Ovary (tissue), 9 donors: ENCODE results near the gene ZC3H14. TPM values are rescaled to one million over a fixed set of nuclear protein-coding genes. Genes with fewer than 3 reads are reported as not detected.

ENCODE experiments used
- DNase-seq, 5 donors: peaks; one replicate each; pipeline ENCODE4 v3.0.0-alpha.2; 2019 to 2020
- H3K27ac ChIP-seq, 2 donors: fragments of 200-600 bp; one replicate each; pipeline versions ENCODE4 v1.5.1 to v1.8.0; 2019 to 2022
- H3K27me3 ChIP-seq: fragments of 200-600 bp; one replicate; pipeline ENCODE4 v1.8.0; 2022
- H3K36me3 ChIP-seq: fragments of 200-600 bp; sonication (generic); one replicate; pipeline ENCODE4 v1.5.1; 2019
- H3K4me1 ChIP-seq: one replicate; pipeline ENCODE4 v1.8.1; 2013; ENCODE audit warnings: mild to moderate bottlenecking, moderate library complexity; ENCODE audit not compliant: insufficient read depth
- H3K4me3 ChIP-seq: fragments of 200-600 bp; sonication (generic); one replicate; pipeline ENCODE4 v1.5.1; 2017
- H3K9me3 ChIP-seq, 2 donors: fragments of 200-600 bp in 1 of 2; sonication (generic) in 1 of 2; one replicate each; pipeline versions ENCODE4 v1.5.1 to v1.8.1; 2013 to 2019; ENCODE audit warnings: mild to moderate bottlenecking in 1 of 2, moderate library complexity in 1 of 2
- CTCF ChIP-seq, 3 donors: fragments of 450-650 bp in 2 of 3; fragments of 200-600 bp in 1 of 3; IDR thresholded peaks; one replicate each; pipeline versions ENCODE4 v1.5.1 to v1.8.0; 2016 to 2022; ENCODE audit warnings: antibody characterized with exemption in 3 of 3, mild to moderate bottlenecking in 1 of 3
- EP300 ChIP-seq: sonication (generic); formaldehyde crosslinking; IDR thresholded peaks from one replicate; pipeline ENCODE4 v1.6.1; 2017; ENCODE audit warnings: antibody characterized with exemption
- POLR2A ChIP-seq: fragments of 450-650 bp; IDR thresholded peaks from one replicate; pipeline ENCODE4 v1.6.1; 2017; ENCODE audit warnings: antibody characterized with exemption, mild to moderate bottlenecking, moderate library complexity
- WGBS, 3 donors: extraction: QIAGEN DNeasy Blood & Tissue Kit in 1 of 3; methylation state at CpG; one replicate each; pipeline versions ENCODE4 v1.1.5 to v1.1.7; 2013 to 2017; 5-methylcytosine and 5-hydroxymethylcytosine counted together
- intact Hi-C, 4 donors: fragments of 100-400 bp; cut with DNase I; formaldehyde crosslinking; loops; one replicate each; pipeline versions ENCODE4 v1.11.0 to v1.15.1; 2022 to 2023
- polyA plus RNA-seq, 2 donors: library from polyadenylated mRNA; stranded (reverse); fragments of 200-250 nt in 1 of 2; fragments of 350-450 nt in 1 of 2; fragmentation: Illumina TruSeq in 1 of 2; extraction: RNeasy Lipid Tissue Mini Kit (QIAGEN cat#74804) in 1 of 2; gene quantifications; one replicate each; pipeline ENCODE4 v1.2.3, GENCODE V29; 2013 to 2014
- total RNA-seq, 7 donors: library from RNA; depleted of rRNA in 2 of 7; stranded (reverse); fragments of >200 nt in 2 of 7; fragmentation: NEBNext Ultra II Directional in 3 of 7; extraction: Animal tissue kit (Norgen Biotek cat#: 25700) in 3 of 7; gene quantifications; one replicate each; pipeline versions ENCODE4 v1.1.0 to v1.2.4, GENCODE V29; 2016 to 2023
- donor health status: DM: no; HTN: no; CAD: no; lungs with moderate emphysema.
- donor health status: DM: no; HTN: no; CAD: no.
- donor health status: Bipolar disorder and iron deficiency.
- donor health status: DM: yes; HTN: yes; CAD: no.
- donor health status: DM: no; HTN: no; CAD: no.
- donor health status: DM: yes; HTN: yes; CAD: no.

The ZC3H14 gene
- total and polyA plus RNA-seq, 9 donors, result 30.2 to 63.2 (median 57.1) TPM

DNA sequence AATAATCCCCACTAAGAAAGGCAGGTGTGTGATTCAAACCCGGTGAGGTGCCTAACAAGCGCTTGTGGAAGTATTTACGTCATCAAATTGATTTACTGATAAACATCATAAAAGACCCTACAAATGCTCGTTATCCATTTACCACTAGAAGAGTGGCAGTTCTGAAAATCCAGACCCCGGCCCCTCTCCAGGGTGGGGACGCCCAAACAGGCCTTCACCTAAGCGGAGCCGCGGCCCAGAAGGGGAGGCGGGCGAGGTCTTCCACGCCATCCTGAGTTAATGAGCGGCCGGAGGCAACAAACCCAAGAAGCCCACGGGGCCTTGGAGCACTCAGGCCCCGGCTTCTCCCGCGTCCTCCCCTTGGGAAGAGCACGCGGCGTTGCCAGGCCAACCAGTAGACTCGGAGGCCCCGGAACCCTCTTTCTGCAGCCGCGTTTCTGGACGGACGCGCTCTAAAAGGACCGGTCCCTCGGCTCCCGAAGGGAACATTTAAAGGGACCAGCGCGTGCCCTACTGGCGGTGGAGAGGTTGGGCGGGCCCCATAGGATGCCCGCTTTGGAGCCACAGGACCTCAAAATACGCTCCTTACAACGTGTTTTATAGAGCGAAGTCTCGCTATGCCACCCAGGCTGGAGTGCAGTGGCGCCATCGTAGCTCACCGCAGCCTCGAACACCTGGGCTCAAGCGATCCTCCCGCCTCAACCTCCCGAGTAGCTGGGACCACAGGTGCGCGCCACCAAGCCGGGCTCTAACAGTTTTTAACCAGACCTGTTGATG lies 11.6 kb upstream of the ZC3H14 start:
- Histone ChIP-seq H3K27me3 (no peaks in the 10 kb centered on the region), H3K27ac (peak overlapping the region; percentile 30 to 53), H3K4me3 (peak overlapping the region; percentile 65), H3K36me3 (no peaks in the 10 kb centered on the region), H3K4me1 (peaks cover 3% of the 10 kb centered on the region), H3K9me3 (no peaks in the 10 kb centered on the region)
- peak; percentile 77 to 89 (median 82) for DNase-seq
- peak; percentile 38 for TF ChIP-seq POLR2A
- peak in 2 of 3 donors; percentile 42 to 49 for TF ChIP-seq CTCF (IDR thresholded peaks at IDR 0.05)
- no peak for TF ChIP-seq EP300
- intact Hi-C loops, result loop anchor here (5.0 to 10.0 kb wide), 4 partner anchors 56 to 349 kb away; partner anchors contain the start of gene SPATA7 (in 1 of the 4)
- 3 to 10% (median 4%) methylated on average over 22 to 50 of the region's 50 CpGs for WGBS, 3 donors

- Histone ChIP-seq H3K9me3 (no peaks in the 10 kb centered on the region), H3K27me3 (no peaks in the 10 kb centered on the region), H3K4me3 (peak overlapping the region; percentile 65), H3K36me3 (no peaks in the 10 kb centered on the region), H3K4me1 (peaks cover 3% of the 10 kb centered on the region), H3K27ac (peak overlapping the region in 1 of 2 donors; percentile 53)
- WGBS, 3 donors, result 1 to 2% (median 1%) methylated on average over 23 of the region's 23 CpGs
- peak; percentile 25 to 50 (median 36) for DNase-seq
- TF ChIP-seq EP300, result no peak
- TF ChIP-seq CTCF (IDR thresholded peaks at IDR 0.05), result no peak
- TF ChIP-seq POLR2A, result no peak
- intact Hi-C loops, result loop anchor here (5.0 to 10.0 kb wide), 4 partner anchors 57 to 350 kb away; partner anchors contain the start of gene SPATA7 (in 1 of the 4)
Measured at GRCh38 chr14:88551980-88552431, 10.8 kb upstream of the ZC3H14 start.

- Histone ChIP-seq H3K9me3 (no peaks in the 10 kb centered on the region), H3K4me3 (no peak overlapping the region), H3K27ac (no peak overlapping the region), H3K36me3 (no peaks in the 10 kb centered on the region), H3K4me1 (peaks cover 3% of the 10 kb centered on the region), H3K27me3 (no peaks in the 10 kb centered on the region)
- TF ChIP-seq EP300, result no peak
- TF ChIP-seq CTCF (IDR thresholded peaks at IDR 0.05), result no peak
- no peak for TF ChIP-seq POLR2A
- WGBS, 3 donors, result 67 to 80% (median 68%) methylated on average over 2 of the region's 2 CpGs
- intact Hi-C loops, result loop anchor here (5.0 to 10.0 kb wide), 4 partner anchors 58 to 351 kb away; partner anchors contain the start of gene SPATA7 (in 1 of the 4)
- no peak for DNase-seq
Measured at GRCh38 chr14:88552876-88553275, 10.0 kb upstream of the ZC3H14 start.

- WGBS, 3 donors, result 1 to 2% (median 2%) methylated on average over 19 of the region's 19 CpGs
Measured at GRCh38 chr14:88553886-88554456, 8.9 kb upstream of the ZC3H14 start.

More at GRCh38 chr14:88553886-88554456, 8.9 kb upstream of the ZC3H14 start:
- no peak for TF ChIP-seq POLR2A
- TF ChIP-seq EP300, result no peak
- DNase-seq, result peak in 2 of 5 donors; percentile 21 to 25
- Histone ChIP-seq H3K27ac (peak overlapping the region; percentile 83 to 88), H3K36me3 (no peaks in the 10 kb centered on the region), H3K9me3 (no peaks in the 10 kb centered on the region), H3K27me3 (no peaks in the 10 kb centered on the region), H3K4me3 (peak overlapping the region; percentile 63), H3K4me1 (peaks cover 3% of the 10 kb centered on the region)
- intact Hi-C loops, result loop anchor here (5.0 to 10.0 kb wide), 4 partner anchors 59 to 352 kb away; partner anchors contain the start of gene SPATA7 (in 1 of the 4)
